GM12892 (cell line): ENCODE results near the gene DHX9.
A peak's percentile ranks its signal among the peaks of the same experiment; 100 is the strongest.
"Not testable (repeated sequence)": the region's sequence is repeated elsewhere in the genome, so short reads cannot be mapped to it uniquely, and the experiment has no call there.

Experiments
- DNase-seq: peaks from one replicate; pipeline ENCODE4 v3.0.0; 2011; ENCODE audit not compliant: insufficient read length
- FAIRE-seq: peaks from 2 replicates; lab custom pipeline; 2011; peaks lifted over from hg19 to GRCh38; lab: Jason Lieb, UNC
- POLR2A ChIP-seq: IDR thresholded peaks from 2 replicates; pipeline ENCODE4 v1.6.1; 2011; ENCODE audit warnings: low read depth, low read length, control low read depth
- POLR2AphosphoS5 ChIP-seq: IDR thresholded peaks from 2 replicates; pipeline ENCODE4 v1.6.1; 2011; ENCODE audit warnings: low read depth, low read length, control low read depth
- TAF1 ChIP-seq: IDR thresholded peaks from 2 replicates; pipeline ENCODE4 v1.6.1; 2011; ENCODE audit warnings: low read depth, mild to moderate bottlenecking, control low read depth, low read length, borderline replicate concordance

The DHX9 gene

GRCh38 chr1:182872881-182873280 lies 33.7 kb downstream of the DHX9 start:
- no peak for FAIRE-seq
- TF ChIP-seq TAF1: no peak
- no peak for TF ChIP-seq POLR2AphosphoS5
- TF ChIP-seq POLR2A: no peak
- no peak for DNase-seq

GRCh38 chr1:182875889-182876288 lies 36.7 kb downstream of the DHX9 start:
- TF ChIP-seq POLR2A: no peak
- no peak for TF ChIP-seq POLR2AphosphoS5
- no peak for TF ChIP-seq TAF1
- DNase-seq (no peak), FAIRE-seq (no peak)

- TF ChIP-seq POLR2A: no peak
- TF ChIP-seq TAF1: no peak
- no peak for FAIRE-seq
- no peak for DNase-seq
Measured at GRCh38 chr1:182877331-182877730, 38.2 kb downstream of the DHX9 start.

- no peak for TF ChIP-seq TAF1
- TF ChIP-seq POLR2AphosphoS5: 0 out of 2 replicates have a peak, but pooled peaks have one; percentile 25
- no peak for TF ChIP-seq POLR2A
- FAIRE-seq (no peak), DNase-seq (no peak)
Measured at GRCh38 chr1:182877842-182878241, 38.7 kb downstream of the DHX9 start.

GRCh38 chr1:182884872-182885271 lies 45.7 kb downstream of the DHX9 start:
- DNase-seq (no peak), FAIRE-seq (no peak)
- TF ChIP-seq POLR2AphosphoS5 (no peak), POLR2A (no peak), TAF1 (no peak)

- FAIRE-seq (no peak), DNase-seq (no peak)
- TF ChIP-seq POLR2A (no peak), POLR2AphosphoS5 (no peak), TAF1 (no peak)
Measured at GRCh38 chr1:182885591-182885990, 46.4 kb downstream of the DHX9 start.

- FAIRE-seq (no peak), DNase-seq (no peak)
- TF ChIP-seq POLR2AphosphoS5 (no peak), POLR2A (no peak), TAF1 (no peak)
Measured at GRCh38 chr1:182886985-182887384, 47.8 kb downstream of the DHX9 start.

GRCh38 chr1:182888736-182889531 lies 49.8 kb downstream of the DHX9 start:
- no peak for TF ChIP-seq TAF1
- peak; percentile 51; the same call in 1 of the 2 replicates for TF ChIP-seq POLR2A
- peak; percentile 50; the same call in 1 of the 2 replicates for TF ChIP-seq POLR2AphosphoS5
- FAIRE-seq (no peak), DNase-seq (no peak)

GRCh38 chr1:182889997-182890396 lies 50.9 kb downstream of the DHX9 start:
- FAIRE-seq (no peak), DNase-seq (no peak)
- TF ChIP-seq POLR2A (no peak), TAF1 (no peak), POLR2AphosphoS5 (peak; percentile 47; the same call in 1 of the 2 replicates)

- no peak for FAIRE-seq
- no peak for DNase-seq
- TF ChIP-seq POLR2A (no peak), POLR2AphosphoS5 (no peak), TAF1 (no peak)
Measured at GRCh38 chr1:182890927-182891610, 51.9 kb downstream of the DHX9 start.

GRCh38 chr1:182897696-182898095 lies 58.5 kb downstream of the DHX9 start:
- no peak for TF ChIP-seq TAF1
- TF ChIP-seq POLR2AphosphoS5: no peak
- TF ChIP-seq POLR2A: no peak
- DNase-seq (no peak), FAIRE-seq (no peak)

GRCh38 chr1:182901946-182902345 lies 62.8 kb downstream of the DHX9 start:
- not testable (repeated sequence) for DNase-seq, FAIRE-seq
